ENCODE results near the gene EPB41L3. TPM values are rescaled to one million over a fixed set of nuclear protein-coding genes. Genes with fewer than 3 reads are reported as not detected.

EPB41L3 gene
- polyA plus RNA-seq, 3 donors, result 25.2 to 56.6 (median 51.3) TPM

- no peaks in the 10 kb centered on the region for H3K36me3 Mint-ChIP-seq
- H3K9me3 Mint-ChIP-seq, result no peaks in the 10 kb centered on the region
- no peak for TF ChIP-seq CTCF (IDR thresholded peaks at IDR 0.05)
- Histone ChIP-seq H3K9ac (ENCODE audit: insufficient read depth, low read length, poor library complexity, severe bottlenecking) (no peak overlapping the region), H4K20me1 (ENCODE audit: insufficient read depth, low read length) (peaks cover 89% of the 10 kb centered on the region), H3K4me2 (replicated peaks; ENCODE audit: extremely low read depth, low read length, poor library complexity, severe bottlenecking) (no peak overlapping the region), H3K79me2 (ENCODE audit: insufficient read depth, low read length) (peaks cover 24% of the 10 kb centered on the region), H3K27ac (ENCODE audit: low read depth in 1 of 2, low read length in 2 of 2) (no peak overlapping the region), H3K4me1 (ENCODE audit: control insufficient read depth in 1 of 2, insufficient read depth in 2 of 2, low read length in 2 of 2) (peaks cover 0 to 1% of the 10 kb centered on the region in 2 donors), H3K4me3 (replicated peaks in 1 of 3; ENCODE audit: low read depth in 2 of 3, low read length in 3 of 3) (no peak overlapping the region), H2AFZ (ENCODE audit: insufficient read depth, low read depth, low read length, poor library complexity, severe bottlenecking) (no peak overlapping the region), H3K36me3 (replicated peaks in 1 of 2; ENCODE audit: control insufficient read depth in 1 of 2, insufficient read depth in 2 of 2, low read length in 2 of 2) (no peaks in the 10 kb centered on the region), H3K9me3 (replicated peaks in 1 of 2; ENCODE audit: control insufficient read depth in 1 of 2, insufficient read depth in 1 of 2, low read length in 2 of 2) (no peaks in the 10 kb centered on the region), H3K27me3 (ENCODE audit: control insufficient read depth in 2 of 2, insufficient read depth in 2 of 2, low read length in 2 of 2) (no peaks in the 10 kb centered on the region)
- intact Hi-C loops (cut with micrococcal nuclease), result no loop called here
- H3K27me3 Mint-ChIP-seq (ENCODE audit: low read depth in 3 of 3), result peaks cover 0 to 3% (median 2%) of the 10 kb centered on the region in 3 donors
- no peak overlapping the region for H3K4me3 Mint-ChIP-seq
- no peak for DNase-seq
- WGBS (ENCODE audit: insufficient coverage), result no CpG with 5 or more reads among the region's 6 CpGs
- peaks cover 11% of the 10 kb centered on the region for H3K4me1 Mint-ChIP-seq
- no peak overlapping the region for H3K27ac Mint-ChIP-seq
Observed at GRCh38 chr18:5498452-5498851, 45.3 kb downstream of the EPB41L3 start.

GRCh38 chr18:5496305-5496704 is 47.5 kb downstream of the EPB41L3 start:
- Mint-ChIP-seq H3K36me3 (no peaks in the 10 kb centered on the region), H3K27me3 (ENCODE audit: low read depth in 3 of 3) (peaks cover 0 to 6% (median 2%) of the 10 kb centered on the region in 3 donors), H3K9me3 (no peaks in the 10 kb centered on the region), H3K27ac (no peak overlapping the region), H3K4me1 (peaks cover 11% of the 10 kb centered on the region), H3K4me3 (no peak overlapping the region)
- H3K27ac ChIP-seq (ENCODE audit: low read depth in 1 of 2, low read length in 2 of 2), result no peak overlapping the region
- no peaks in the 10 kb centered on the region for H3K4me1 ChIP-seq (ENCODE audit: control insufficient read depth in 1 of 2, insufficient read depth in 2 of 2, low read length in 2 of 2)
- H4K20me1 ChIP-seq (ENCODE audit: insufficient read depth, low read length), result peaks cover 84% of the 10 kb centered on the region
- DNase-seq, result no peak
- TF ChIP-seq CTCF (IDR thresholded peaks at IDR 0.05), result no peak
- no peak overlapping the region for H3K4me2 ChIP-seq (replicated peaks; ENCODE audit: extremely low read depth, low read length, poor library complexity, severe bottlenecking)
- H3K27me3 ChIP-seq (ENCODE audit: control insufficient read depth in 2 of 2, insufficient read depth in 2 of 2, low read length in 2 of 2), result no peaks in the 10 kb centered on the region
- H3K4me3 ChIP-seq (replicated peaks in 1 of 3; ENCODE audit: low read depth in 2 of 3, low read length in 3 of 3), result no peak overlapping the region
- H3K9me3 ChIP-seq (replicated peaks in 1 of 2; ENCODE audit: control insufficient read depth in 1 of 2, insufficient read depth in 1 of 2, low read length in 2 of 2), result no peaks in the 10 kb centered on the region
- no peaks in the 10 kb centered on the region for H3K36me3 ChIP-seq (replicated peaks in 1 of 2; ENCODE audit: control insufficient read depth in 1 of 2, insufficient read depth in 2 of 2, low read length in 2 of 2)
- intact Hi-C loops (cut with micrococcal nuclease), result no loop called here
- peaks cover 18% of the 10 kb centered on the region for H3K79me2 ChIP-seq (ENCODE audit: insufficient read depth, low read length)
- no peak overlapping the region for H2AFZ ChIP-seq (ENCODE audit: insufficient read depth, low read depth, low read length, poor library complexity, severe bottlenecking)
- WGBS (ENCODE audit: insufficient coverage), result no CpG with 5 or more reads among the region's 2 CpGs
- H3K9ac ChIP-seq (ENCODE audit: insufficient read depth, low read length, poor library complexity, severe bottlenecking), result no peak overlapping the region
